Esophagus muscularis mucosa (tissue), 4 donors: ENCODE data around the gene PLEKHA6. TPM values are rescaled to one million over a fixed set of nuclear protein-coding genes. Genes with fewer than 3 reads are reported as not detected.

Experiments
- DNase-seq: peaks from one replicate; pipeline ENCODE4 v3.0.0-alpha.2; 2017; ENCODE audit errors: extremely low spot score
- H3K27ac ChIP-seq, 4 donors: fragments of 200-600 bp; sonication (generic); replicated peaks in 1 of 4; 1 replicate in 3 of 4; 2 replicates in 1 of 4; pipeline ENCODE4 v1.5.1; 2016 to 2019; ENCODE audit warnings: mild to moderate bottlenecking in 1 of 4
- H3K27me3 ChIP-seq, 4 donors: fragments of 200-600 bp; sonication (generic); one replicate each; pipeline versions ENCODE4 v1.5.1 to v1.6.0; 2016 to 2019
- H3K36me3 ChIP-seq, 4 donors: fragments of 200-600 bp; sonication (generic); one replicate each; pipeline ENCODE4 v1.5.1; 2016 to 2019
- H3K4me1 ChIP-seq, 4 donors: fragments of 200-600 bp; sonication (generic); one replicate each; pipeline ENCODE4 v1.5.1; 2016 to 2019
- H3K4me3 ChIP-seq, 4 donors: fragments of 200-600 bp; sonication (generic); 1 replicate in 2 of 4; 2 replicates in 2 of 4; pipeline ENCODE4 v1.5.1; 2016 to 2019; ENCODE audit warnings: mild to moderate bottlenecking in 4 of 4, moderate library complexity in 1 of 4
- H3K9me3 ChIP-seq, 4 donors: fragments of 200-600 bp; sonication (generic); 1 replicate in 3 of 4; 2 replicates in 1 of 4; pipeline ENCODE4 v1.5.1; 2016 to 2019
- EP300 ChIP-seq: sonication (generic); formaldehyde crosslinking; IDR thresholded peaks from one replicate; pipeline ENCODE4 v1.6.1; 2017; ENCODE audit warnings: antibody characterized with exemption
- POLR2A ChIP-seq: fragments of 450-650 bp; IDR thresholded peaks from one replicate; pipeline ENCODE4 v1.6.1; 2017; ENCODE audit warnings: antibody characterized with exemption, moderate library complexity, mild to moderate bottlenecking, low read depth
- POLR2AphosphoS5 ChIP-seq, 2 donors: sonication (generic); formaldehyde crosslinking; IDR thresholded peaks; one replicate each; pipeline ENCODE4 v1.6.1; 2017; ENCODE audit warnings: antibody characterized with exemption in 2 of 2
- WGBS: methylation state at CpG from one replicate; pipeline ENCODE4 v1.1.5; 2018; 5-methylcytosine and 5-hydroxymethylcytosine counted together
- intact Hi-C: fragments of 100-400 bp; cut with DNase I; formaldehyde crosslinking; loops from one replicate; pipeline ENCODE4 v1.15.1; 2023
- total RNA-seq, 4 donors: library from RNA; depleted of rRNA; stranded (reverse); fragments of >200 nt; gene quantifications; one replicate each; pipeline versions ENCODE4 v1.1.0 to v1.2.1, GENCODE V29; 2016
- TF ChIP-seq, protein P1 (sequence below), 3 experiments: fragments of 200-600 bp in 2 of 3; fragments of 450-650 bp in 1 of 3; sonication (generic) in 2 of 3; IDR thresholded peaks; one replicate each; pipeline ENCODE4 v1.5.1; 2017 to 2019; ENCODE audit warnings: antibody characterized with exemption in 3 of 3, mild to moderate bottlenecking in 2 of 3, moderate library complexity in 1 of 3

Gene PLEKHA6
- total RNA-seq, 4 donors from 2014 or later = 11.9 to 22.4 (median 15.9) TPM

GRCh38 chr1:204299814-204300365 is 59.8 kb downstream of the PLEKHA6 start:
- H3K9me3 ChIP-seq = no peaks in the 10 kb centered on the region
- no peak overlapping the region for H3K4me3 ChIP-seq
- H3K4me1 ChIP-seq = peaks cover 16 to 31% (median 24%) of the 10 kb centered on the region in 4 donors
- intact Hi-C loops = no loop called here
- H3K27ac ChIP-seq = peak overlapping the region in 1 of 4 donors; percentile 7
- 79% methylated on average over 3 of the region's 3 CpGs for WGBS
- TF ChIP-seq EP300 (no peak), POLR2A (no peak), POLR2AphosphoS5 (IDR thresholded peaks at IDR 0.05) (no peak)
- TF ChIP-seq, protein P1, sequence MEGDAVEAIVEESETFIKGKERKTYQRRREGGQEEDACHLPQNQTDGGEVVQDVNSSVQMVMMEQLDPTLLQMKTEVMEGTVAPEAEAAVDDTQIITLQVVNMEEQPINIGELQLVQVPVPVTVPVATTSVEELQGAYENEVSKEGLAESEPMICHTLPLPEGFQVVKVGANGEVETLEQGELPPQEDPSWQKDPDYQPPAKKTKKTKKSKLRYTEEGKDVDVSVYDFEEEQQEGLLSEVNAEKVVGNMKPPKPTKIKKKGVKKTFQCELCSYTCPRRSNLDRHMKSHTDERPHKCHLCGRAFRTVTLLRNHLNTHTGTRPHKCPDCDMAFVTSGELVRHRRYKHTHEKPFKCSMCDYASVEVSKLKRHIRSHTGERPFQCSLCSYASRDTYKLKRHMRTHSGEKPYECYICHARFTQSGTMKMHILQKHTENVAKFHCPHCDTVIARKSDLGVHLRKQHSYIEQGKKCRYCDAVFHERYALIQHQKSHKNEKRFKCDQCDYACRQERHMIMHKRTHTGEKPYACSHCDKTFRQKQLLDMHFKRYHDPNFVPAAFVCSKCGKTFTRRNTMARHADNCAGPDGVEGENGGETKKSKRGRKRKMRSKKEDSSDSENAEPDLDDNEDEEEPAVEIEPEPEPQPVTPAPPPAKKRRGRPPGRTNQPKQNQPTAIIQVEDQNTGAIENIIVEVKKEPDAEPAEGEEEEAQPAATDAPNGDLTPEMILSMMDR (IDR thresholded peaks at IDR 0.05) = no peak
- no peak for DNase-seq
- peaks cover 0 to 16% (median 0%) of the 10 kb centered on the region in 4 donors for H3K27me3 ChIP-seq
- no peaks in the 10 kb centered on the region for H3K36me3 ChIP-seq

DNA sequence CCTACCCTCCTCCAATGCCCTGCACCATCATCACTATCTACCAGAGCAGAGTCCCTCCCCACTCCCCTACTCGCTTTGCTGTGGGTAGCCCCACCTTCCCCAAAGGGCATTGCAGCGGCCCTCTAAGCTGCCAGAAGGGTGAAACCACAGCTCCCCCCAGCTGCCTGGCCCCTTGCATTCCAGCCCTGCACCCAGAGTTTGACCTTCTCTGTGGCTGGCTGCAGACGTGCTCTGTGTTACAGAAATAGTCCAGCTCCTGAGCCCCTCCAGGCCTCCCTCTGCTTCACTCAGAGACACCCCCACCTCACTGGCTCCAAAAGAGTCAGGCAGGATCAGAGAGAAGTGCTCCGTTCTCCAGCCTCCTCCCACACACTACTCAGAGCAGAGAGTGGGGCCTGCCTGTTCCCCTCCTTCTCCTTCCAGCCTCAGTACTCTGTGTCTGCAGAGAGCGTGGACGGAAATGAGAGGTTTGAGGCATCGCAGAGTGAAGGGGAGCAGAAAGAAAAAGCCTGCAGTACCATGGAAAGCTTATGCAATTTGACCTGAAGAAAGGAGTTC is 63.2 kb downstream of the PLEKHA6 start:
- 46% methylated on average over 7 of the region's 7 CpGs for WGBS
- Histone ChIP-seq H3K9me3 (no peaks in the 10 kb centered on the region), H3K4me3 (no peak overlapping the region), H3K4me1 (peaks cover 23 to 52% (median 41%) of the 10 kb centered on the region in 4 donors), H3K27me3 (peaks cover 0 to 25% (median 0%) of the 10 kb centered on the region in 4 donors), H3K36me3 (no peaks in the 10 kb centered on the region), H3K27ac (peak overlapping the region in 3 of 4 donors; percentile 0 to 25 (median 14))
- no peak for DNase-seq
- intact Hi-C loops = no loop called here
- TF ChIP-seq, protein P1 (IDR thresholded peaks at IDR 0.05) = no peak
- no peak for TF ChIP-seq POLR2A
- TF ChIP-seq POLR2AphosphoS5 (IDR thresholded peaks at IDR 0.05) = no peak
- no peak for TF ChIP-seq EP300

DNA sequence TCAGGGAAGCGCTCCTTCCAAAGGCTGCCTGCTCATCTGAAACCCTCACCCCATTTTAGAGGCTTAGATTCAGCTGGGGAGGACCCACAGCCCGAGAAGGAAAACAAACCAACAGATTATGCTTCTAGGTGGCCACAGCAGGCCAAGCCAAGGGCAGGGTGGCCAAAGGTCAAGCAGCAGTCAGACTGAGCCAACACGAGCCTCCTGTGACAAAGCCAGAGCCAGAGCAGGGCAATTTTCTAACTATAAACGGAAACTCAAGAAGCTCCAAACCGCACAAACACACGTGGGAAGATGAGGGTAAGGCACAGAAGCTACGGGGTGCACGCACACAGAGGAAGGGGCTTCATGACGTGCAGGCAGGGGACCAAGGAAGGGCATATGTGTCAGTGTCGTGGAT is 64.1 kb downstream of the PLEKHA6 start:
- H3K9me3 ChIP-seq = no peaks in the 10 kb centered on the region
- TF ChIP-seq POLR2AphosphoS5 (IDR thresholded peaks at IDR 0.05) (no peak), EP300 (no peak)
- TF ChIP-seq, protein P1 (IDR thresholded peaks at IDR 0.05) = no peak
- intact Hi-C loops = no loop called here
- H3K36me3 ChIP-seq = no peaks in the 10 kb centered on the region
- H3K27ac ChIP-seq = peak overlapping the region in 2 of 4 donors; percentile 28 to 42
- DNase-seq = no peak
- 79% methylated on average over 10 of the region's 10 CpGs for WGBS
- H3K4me3 ChIP-seq = no peak overlapping the region
- peaks cover 0 to 26% (median 0%) of the 10 kb centered on the region in 4 donors for H3K27me3 ChIP-seq
- H3K4me1 ChIP-seq = peaks cover 22 to 52% (median 37%) of the 10 kb centered on the region in 4 donors

DNA sequence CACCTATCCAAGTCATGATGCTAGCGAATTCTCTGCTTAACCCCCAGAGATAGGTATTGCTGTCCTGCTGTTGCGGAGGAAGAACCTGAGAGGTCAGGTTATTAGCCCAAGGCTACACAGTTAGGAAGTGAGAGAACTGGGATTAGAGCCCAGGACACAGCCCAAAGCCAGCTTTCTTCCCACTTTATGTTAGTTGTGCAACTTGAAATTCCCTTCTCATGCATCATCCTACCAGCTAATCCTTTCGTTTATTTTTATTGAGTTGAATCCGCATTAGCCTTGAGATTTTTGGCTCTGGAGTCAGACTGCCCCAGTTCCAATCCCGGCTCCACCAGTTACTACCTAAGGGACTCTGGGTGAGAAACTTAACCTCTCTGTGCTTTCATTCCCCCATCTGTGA is 65.4 kb downstream of the PLEKHA6 start:
- Histone ChIP-seq H3K27me3 (peaks cover 0 to 33% (median 0%) of the 10 kb centered on the region in 4 donors), H3K9me3 (no peaks in the 10 kb centered on the region), H3K4me1 (peaks cover 23 to 52% (median 37%) of the 10 kb centered on the region in 4 donors), H3K27ac (peak overlapping the region; percentile 57 to 63 (median 58)), H3K36me3 (no peaks in the 10 kb centered on the region), H3K4me3 (no peak overlapping the region)
- TF ChIP-seq, protein P1 (IDR thresholded peaks at IDR 0.05) = no peak
- TF ChIP-seq POLR2A (no peak), EP300 (no peak), POLR2AphosphoS5 (IDR thresholded peaks at IDR 0.05) (peak; percentile 53 to 71)
- 36% methylated on average over 5 of the region's 5 CpGs for WGBS
- intact Hi-C loops = no loop called here
- DNase-seq = no peak
